IPS-18c (cell line): ENCODE results near the gene SIX5.
"Not testable (repeated sequence)": the region's sequence is repeated elsewhere in the genome, so short reads cannot be mapped to it uniquely, and the experiment has no call there.

Source experiments
- H3K4me3 ChIP-seq: 2 replicates; pipeline ENCODE4 v1.7.0; 2013; ENCODE audit warnings: low read depth, mild to moderate bottlenecking, low read length, moderate library complexity; ENCODE audit not compliant: insufficient read depth
- H3K9me3 ChIP-seq: one replicate; pipeline ENCODE4 v1.6.1; 2013; ENCODE audit warnings: mild to moderate bottlenecking, low read length, moderate library complexity; ENCODE audit not compliant: control insufficient read depth, insufficient read depth

SIX5 gene

DNA sequence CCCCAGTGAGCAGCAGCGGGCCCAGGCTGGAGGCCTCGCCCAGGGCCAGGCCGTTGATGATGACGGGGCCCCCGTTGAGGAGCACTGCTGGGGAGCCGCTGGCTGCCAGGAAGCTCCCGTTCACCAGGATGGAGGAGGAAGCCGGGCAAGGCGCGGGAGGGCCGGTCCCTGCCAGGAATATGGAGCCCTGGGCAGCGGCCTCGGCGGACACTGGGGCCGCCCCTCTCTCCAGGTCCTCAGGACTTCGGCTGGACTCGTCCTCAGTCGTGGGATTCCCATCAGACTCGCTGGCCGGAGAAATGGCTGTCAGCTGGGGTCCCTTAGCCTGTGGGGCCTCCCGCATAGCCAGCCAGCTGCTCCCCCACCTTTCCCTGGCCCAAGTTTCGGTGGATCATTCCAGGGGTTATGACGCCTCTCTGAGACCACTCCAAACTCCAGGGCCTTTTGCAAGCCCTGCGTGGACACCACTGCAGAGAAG is 2.1 kb downstream of the SIX5 start:
- Histone ChIP-seq H3K4me3 (peak overlapping the region; percentile 91), H3K9me3 (peaks cover 2% of the 10 kb centered on the region)

DNA sequence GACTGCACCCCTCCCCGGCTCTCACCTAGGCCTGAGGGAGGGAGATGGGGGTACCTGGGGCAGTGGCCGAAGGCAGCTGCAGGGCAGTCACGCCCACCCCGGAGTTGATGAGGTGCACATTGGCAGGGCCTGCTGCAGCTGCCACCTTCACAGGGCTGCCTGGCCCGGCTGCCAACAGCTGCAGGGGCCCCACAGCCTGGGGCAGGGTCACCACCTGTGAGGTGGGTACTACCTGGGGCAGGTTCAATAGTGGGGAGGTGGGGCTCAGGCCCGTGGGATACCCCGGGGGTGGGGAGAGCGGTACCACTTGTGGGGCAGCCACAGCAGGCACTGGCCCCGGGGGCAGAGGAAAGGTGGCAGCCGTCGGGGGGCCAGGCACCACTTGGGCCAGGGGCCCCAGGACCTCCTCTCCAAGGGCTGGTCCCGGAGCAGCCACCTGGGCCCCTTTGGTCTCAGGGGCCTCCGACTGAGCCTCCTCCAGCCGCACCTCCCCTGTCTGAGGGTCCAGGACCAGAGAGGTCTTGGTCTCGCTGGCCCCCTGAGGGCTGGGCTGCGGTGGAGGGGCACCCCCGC is 2.7 kb downstream of the SIX5 start:
- Histone ChIP-seq H3K9me3 (peaks cover 2% of the 10 kb centered on the region), H3K4me3 (no peak overlapping the region; the same call in 1 of the 2 replicates)

DNA sequence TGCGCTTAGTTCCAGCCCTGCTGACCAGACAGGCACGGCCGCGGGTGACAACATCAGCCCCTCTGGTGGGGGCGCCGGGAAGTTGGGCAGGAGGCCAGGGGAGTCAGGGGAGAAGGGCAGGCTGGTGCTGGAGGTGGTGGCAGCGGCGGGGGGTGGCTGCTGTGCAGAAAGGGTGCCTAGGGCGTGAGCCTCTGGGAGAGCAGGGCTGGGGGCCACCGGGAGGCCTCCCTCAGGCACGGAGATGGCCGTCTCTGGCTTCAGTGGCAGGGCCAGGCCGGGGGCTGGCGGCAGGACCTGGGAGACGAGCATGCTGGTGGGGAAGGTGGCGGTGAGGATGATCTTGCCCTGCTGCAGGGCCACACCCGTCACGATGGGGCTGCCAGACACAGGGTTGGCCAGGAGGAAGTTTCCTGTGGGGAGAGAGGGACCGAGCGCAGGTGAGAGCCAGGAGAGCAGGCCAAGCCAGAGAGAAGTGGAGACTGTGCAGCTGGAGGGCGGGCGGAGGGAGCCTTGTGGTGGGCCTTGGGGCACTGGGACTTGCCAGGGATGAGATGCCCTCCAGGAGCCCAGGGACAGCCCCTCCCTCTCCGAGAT is 3.3 kb downstream of the SIX5 start:
- H3K9me3 ChIP-seq: peaks cover 2% of the 10 kb centered on the region
- H3K4me3 ChIP-seq: no peak overlapping the region

DNA sequence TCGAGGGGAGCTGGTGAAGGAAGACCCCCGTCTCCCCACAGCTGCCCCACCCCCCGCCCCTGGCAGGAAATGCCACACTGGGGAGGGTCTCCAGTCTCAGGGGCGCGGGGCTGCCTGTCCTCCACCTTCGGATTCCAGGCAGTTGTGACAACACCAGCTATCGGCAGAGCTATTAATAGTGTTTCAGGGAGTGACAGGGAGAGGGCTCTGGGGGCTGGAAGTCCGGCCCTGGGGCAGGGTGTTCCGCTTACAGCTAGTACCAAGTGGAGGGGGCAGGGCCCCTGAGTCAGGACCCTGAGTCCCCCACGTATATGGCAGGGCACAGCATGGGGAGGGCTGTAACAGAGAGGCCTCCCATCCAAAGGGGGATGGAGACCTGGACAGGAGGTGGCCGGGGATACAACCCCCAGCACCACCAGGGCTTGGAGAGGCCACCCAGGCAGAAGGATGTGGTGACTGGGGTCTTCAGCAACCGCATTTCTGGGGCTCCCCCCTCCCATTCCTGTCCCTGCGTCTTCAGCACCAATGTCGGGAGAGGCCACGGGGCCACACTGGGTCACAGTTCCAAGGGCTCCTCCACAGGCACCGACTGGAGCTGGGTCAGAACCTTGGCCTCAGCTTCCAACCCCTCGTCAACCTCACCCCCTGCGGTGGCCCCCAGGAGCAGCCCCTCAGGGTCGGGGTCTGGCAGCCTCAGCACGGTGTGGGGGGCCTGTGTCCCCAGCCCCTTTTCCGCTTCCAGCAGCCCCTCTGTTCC is 3.9 kb downstream of the SIX5 start:
- peaks cover 2% of the 10 kb centered on the region for H3K9me3 ChIP-seq

DNA sequence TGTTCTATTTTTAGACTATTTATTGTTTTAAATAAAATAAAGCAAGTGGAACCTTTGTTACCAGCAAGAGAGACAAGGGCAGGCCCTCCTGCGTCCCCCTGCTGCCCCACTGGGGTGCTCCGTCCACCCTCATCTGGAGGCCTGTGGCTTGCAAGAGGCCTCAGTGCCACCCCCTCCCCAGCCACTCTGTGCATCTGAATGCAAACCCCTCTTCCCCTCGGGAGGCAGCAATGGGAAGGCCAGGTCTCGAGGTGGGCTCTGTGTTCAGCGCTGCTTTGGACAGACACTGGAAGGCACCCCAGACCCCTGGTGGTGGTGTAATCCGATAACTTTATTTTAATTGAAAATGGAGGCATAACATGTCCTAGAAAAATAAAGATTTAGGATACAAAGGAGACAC is 4.6 kb downstream of the SIX5 start:
- no peaks in the 10 kb centered on the region for H3K9me3 ChIP-seq

More for the DNA sequence above, 3.9 kb downstream of the SIX5 start:
- no peak overlapping the region for H3K4me3 ChIP-seq

DNA sequence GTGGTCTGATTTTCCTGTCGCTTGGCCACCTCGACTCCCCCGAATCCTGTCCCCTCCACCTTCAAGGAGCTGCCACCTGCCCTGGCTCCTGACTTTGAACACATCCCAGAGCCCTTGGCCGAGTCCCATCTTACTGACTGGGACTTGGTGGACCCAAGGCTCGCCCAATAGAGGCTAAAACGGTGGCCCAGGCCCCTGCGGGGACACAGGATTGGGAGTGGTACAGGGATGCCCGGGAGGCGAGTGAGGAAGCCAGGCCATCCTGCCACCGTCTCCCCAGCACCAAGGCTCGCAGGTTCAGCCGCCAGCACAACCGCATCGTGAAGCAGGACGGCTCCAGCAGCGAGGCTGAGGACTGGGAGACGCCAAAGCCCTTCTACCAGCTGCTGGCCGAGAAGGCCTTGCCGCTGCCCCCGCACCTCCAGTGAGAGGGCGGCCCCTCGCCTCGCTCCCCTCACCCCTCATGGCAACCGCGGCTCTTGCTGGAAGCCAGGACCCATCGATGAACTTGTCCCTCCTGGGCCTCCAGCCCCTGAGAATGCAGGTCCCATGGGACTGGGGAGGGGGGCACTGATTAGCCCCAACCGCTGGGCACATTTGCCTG is 5.3 kb downstream of the SIX5 start:
- Histone ChIP-seq H3K9me3 (no peaks in the 10 kb centered on the region), H3K4me3 (no peak overlapping the region)

More for the DNA sequence above, 4.6 kb downstream of the SIX5 start:
- no peak overlapping the region for H3K4me3 ChIP-seq

DNA sequence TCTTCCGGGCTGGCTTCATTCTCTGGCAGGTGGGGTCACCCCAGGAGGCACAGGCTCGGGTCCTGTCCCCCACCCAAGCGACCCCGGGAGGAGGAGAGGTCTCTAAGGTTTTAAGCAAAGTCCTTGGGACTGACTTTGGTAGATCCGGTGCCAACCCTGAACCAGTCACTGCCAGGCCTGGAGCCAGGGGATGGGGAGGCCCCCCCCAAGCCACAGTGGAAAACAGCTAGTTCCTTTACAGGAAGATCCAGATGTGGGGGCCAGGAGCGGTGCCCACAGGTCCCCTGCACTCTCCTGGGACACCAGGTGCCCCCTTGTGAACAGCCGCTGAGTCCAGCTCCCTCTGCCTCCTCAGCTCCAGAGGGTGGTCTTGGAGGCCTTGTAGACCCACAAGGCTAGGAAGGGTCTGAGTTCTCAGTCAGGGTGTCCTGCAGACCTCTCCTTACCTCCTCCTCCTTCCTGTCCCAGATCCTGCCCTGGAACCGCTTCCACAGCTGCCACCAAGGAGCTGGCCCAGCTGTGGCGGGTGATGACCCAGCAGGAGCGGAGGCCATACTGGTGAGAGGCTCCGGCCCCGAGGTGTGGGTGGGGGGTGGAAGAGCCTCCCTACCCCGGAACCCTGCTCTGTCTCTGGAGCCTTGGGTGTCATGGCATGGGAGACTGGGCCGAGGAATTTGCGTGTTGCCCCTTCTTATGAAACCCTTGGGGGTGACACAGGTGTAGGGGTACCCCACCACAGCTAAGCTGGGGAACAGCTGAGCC is 6.0 kb downstream of the SIX5 start:
- H3K4me3 ChIP-seq: no peak overlapping the region
- H3K9me3 ChIP-seq: no peaks in the 10 kb centered on the region

DNA sequence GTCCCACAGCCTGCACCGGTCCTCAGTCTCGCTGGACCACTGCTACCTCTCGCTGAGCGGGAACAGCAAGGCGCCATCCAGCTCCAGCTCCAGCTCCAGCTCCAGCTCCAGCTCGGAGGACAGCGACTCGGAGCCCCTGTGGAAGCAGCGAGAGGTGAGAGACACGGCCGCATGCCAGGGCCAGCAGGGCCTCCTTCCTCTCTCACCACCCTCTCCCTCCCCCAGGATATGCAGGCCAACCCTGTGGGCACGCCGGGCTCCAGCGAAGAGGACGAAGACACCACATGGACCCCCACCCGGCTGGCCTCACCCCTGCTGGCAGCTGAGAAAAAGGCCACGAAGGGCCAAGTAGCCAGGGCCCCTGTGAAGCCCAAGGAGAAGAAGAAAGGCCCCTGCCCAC is 7.3 kb downstream of the SIX5 start:
- Histone ChIP-seq H3K9me3 (no peaks in the 10 kb centered on the region), H3K4me3 (no peak overlapping the region)

DNA sequence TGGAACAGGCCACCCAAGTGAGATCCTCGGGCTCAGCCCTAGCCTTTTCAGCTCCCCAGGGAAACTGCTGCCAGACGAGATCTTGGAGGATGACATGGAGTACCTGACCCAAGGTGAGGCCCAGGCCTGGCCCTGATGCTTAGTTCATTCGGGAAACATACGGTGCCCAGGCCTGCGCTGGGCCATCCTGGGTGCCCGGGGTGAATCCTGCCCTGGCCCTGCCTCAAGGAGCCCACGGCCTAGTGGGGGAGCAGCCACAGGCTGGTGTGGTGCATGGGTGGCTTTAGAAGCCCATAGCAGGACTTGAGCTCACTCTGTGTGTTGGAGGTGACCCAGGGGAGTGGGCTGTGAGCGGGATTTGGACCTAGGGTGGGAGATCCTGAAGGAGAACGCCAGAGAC is 10.1 kb downstream of the SIX5 start:
- H3K9me3 ChIP-seq: no peaks in the 10 kb centered on the region
- H3K4me3 ChIP-seq: no peak overlapping the region

DNA sequence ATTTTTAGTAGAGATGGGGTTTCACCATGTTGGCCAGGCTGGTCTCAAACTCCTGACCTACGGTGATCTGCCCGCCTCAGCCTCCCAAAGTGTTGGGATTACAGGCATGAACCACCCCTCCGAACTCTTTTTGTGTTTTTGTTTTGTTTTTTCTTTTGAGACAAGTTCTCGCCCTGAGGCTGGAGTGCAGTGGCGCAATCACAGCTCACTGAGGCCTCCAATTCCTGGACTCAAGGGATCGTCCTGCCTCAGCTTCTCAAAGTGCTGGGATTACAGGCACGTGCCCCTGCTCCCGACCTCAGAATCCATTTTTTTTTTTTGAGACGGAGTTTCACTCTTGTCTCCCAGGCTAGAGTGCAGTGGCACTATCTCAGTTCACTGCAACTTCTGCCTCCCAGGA is 11.4 kb downstream of the SIX5 start:
- H3K4me3 ChIP-seq: no peak overlapping the region
- no peaks in the 10 kb centered on the region for H3K9me3 ChIP-seq

DNA sequence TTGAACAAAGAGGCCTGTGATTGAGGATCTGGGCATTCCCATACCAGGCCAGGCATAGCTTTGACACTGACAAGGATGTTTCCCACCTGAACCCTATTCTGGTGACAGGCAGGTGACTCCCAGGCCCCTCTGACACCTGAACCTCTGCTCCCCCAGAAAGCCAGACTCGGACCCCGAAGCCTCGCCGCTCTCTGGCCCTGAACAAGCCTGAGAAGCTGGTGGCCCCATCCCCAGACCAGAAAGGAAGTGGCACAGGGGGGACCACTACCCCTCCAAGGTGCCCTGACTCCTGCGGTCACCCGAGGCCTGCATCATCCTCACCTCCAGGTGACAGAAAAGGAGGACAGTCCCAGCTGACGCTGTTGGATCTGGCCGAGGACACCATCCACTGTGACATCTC is 14.7 kb downstream of the SIX5 start:
- no peak overlapping the region for H3K4me3 ChIP-seq
- H3K9me3 ChIP-seq: no peaks in the 10 kb centered on the region

DNA sequence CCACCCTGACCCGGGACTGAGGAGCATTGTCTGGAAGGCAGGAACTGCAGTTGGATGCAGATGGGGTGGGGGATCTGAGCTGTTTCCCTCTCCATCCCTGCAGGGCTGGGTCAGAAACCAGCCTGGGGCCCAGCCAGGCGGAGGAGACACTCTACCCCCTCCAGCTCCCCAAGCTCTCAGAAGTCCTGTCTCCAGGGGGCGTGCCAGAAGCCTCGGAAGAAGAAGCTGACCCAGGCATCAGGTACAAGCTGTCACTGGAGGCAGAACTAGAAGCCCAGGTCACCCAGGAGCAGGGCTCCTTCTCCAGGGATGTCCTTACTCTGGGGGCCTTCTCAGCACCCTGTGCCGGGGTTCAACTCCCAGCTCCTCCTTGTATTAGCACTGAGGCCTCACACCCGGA is 15.5 kb downstream of the SIX5 start:
- Histone ChIP-seq H3K4me3 (no peak overlapping the region), H3K9me3 (no peaks in the 10 kb centered on the region)

DNA sequence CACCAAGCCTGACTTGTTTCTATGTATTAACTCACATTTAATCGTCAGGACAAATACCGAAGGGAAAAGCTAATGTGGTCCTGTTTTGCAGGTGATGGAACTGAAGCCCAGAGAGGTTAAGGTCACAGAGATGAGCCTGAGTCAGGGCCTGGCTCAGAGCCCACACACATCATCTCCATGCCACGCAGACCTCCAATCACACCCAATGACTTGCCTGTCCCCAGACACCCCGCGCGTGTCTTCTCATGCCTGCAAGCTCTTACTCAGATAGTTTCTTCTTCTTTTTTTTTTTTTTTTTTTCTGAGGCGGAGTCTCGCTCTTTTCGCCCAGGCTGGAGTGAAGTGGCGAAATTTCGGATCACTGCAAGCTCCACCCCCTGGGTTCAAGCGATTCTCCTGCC is 16.4 kb downstream of the SIX5 start:
- Histone ChIP-seq H3K9me3 (no peaks in the 10 kb centered on the region), H3K4me3 (no peak overlapping the region)

DNA sequence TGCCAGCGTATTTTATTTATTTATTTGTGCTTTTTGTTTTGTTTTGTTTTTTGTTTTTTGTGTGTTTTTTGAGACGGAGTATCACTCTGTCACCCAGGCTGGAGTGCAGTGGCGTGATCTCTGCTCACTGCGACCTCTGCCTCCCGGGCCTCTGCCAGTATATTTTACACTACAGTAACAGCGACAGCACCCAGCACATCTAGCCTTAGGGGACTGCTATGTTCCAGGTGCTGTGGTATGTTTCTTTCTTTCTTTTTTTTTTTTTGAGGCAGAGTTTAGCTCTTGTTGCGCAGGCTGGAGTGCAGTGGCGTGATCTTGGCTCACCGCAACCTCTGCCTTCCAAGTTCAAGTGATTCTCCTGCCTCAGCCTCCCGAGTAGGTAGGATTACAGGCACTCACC is 17.6 kb downstream of the SIX5 start:
- not testable (repeated sequence) for H3K9me3 ChIP-seq, H3K4me3 ChIP-seq

DNA sequence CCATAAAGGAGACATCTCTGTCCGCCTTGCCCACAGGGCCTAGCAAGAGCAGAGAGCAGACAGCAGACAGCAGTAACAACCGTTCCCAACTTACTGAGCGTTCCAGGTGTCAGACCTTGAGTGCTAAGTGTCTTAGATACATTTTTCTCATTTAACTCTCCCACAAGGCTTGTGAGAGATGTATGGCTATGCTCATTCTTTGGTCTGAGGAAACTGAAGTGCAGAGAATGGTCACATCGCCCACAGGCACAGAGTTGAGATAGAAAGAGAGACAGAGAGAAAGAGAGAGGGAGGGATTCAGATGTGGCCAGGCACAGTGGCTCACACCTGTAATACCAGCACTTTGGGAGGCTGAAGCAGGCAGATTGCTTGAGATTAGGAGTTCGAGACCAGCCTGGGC is 21.5 kb downstream of the SIX5 start:
- Histone ChIP-seq H3K9me3 (no peaks in the 10 kb centered on the region), H3K4me3 (no peak overlapping the region)

DNA sequence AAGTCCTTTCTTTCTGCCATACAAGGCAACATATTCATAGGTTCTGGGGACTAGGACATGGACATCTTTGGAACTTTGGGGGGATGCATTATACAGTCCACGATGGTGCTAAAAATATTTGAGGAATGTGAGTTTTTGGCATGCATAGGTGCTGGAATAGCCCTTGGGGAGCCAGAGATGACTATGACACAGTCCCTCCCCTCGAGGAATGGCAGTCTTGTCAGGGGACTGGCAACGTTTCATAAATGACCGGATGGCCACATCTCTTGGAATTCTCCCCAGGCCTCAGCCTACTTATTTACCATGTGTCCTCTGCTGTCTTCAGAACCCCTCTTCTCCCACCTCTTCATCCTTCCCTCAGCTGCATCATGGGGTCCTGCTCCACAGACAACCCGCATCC is 22.2 kb downstream of the SIX5 start:
- no peak overlapping the region for H3K4me3 ChIP-seq
- H3K9me3 ChIP-seq: no peaks in the 10 kb centered on the region

DNA sequence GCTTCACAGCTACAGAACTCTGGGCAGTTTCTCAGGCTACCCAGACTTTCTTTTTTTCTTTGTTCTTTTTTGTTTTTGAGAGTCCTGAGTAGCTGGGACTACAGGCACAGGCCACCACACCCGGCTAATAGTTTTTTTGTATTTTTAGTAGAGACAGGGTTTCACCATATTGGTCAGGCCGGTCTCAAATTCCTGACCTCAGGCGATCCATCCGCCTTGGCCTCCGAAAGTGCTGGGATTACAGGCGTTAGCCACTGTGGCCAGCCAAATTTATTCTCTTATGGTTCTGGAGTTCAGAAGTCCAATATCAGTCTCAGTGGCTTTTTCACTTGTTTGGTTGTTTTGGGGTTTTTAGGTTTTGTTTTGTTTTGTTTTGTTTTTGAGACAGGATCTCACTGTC is 23.4 kb downstream of the SIX5 start:
- Histone ChIP-seq H3K9me3 (no peaks in the 10 kb centered on the region), H3K4me3 (no peak overlapping the region)
